ENCODE data around the gene NPLOC4.
A peak's percentile ranks its signal among the peaks of the same experiment; 100 is the strongest.

The NPLOC4 gene

DNA sequence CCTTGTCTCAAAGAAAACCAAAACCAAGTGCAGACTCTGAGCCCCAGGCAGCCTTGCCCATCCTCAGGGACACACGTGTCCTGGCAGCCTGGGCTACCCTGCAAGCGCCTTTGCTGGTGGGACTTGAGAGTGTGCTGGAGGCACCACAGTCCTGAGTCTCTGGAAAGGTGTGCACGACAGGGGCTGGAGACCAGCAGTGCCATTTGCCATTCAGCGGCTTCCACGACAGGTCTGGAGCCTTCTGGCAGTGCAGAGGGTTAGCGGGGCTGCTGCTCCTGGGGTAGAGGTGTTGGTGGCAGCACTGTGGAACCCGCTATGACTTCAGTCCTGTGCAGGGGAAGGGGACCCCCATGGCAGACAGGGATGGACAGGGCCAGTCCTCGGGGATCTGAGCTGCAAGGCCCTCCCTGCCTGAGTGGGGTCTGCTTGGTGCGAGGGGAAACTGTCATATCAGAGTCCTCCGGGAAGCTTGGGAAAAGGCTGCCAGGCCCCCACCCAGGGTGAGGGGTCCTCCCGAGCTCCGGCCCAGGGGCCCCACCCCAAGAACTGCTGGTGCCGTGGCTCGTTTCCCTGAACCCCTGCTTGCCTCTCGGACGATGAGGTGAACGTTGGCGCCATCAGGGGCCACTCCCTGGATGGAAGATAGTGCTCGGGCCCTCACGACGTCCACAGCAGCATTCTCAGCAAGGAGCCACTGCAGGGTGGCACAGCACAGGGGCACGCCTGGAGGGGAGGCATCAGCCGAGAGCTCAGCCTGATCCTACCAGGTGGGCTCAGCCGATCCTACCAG lies 91.6 kb downstream of the NPLOC4 start:
- no peak for DNase-seq

DNA sequence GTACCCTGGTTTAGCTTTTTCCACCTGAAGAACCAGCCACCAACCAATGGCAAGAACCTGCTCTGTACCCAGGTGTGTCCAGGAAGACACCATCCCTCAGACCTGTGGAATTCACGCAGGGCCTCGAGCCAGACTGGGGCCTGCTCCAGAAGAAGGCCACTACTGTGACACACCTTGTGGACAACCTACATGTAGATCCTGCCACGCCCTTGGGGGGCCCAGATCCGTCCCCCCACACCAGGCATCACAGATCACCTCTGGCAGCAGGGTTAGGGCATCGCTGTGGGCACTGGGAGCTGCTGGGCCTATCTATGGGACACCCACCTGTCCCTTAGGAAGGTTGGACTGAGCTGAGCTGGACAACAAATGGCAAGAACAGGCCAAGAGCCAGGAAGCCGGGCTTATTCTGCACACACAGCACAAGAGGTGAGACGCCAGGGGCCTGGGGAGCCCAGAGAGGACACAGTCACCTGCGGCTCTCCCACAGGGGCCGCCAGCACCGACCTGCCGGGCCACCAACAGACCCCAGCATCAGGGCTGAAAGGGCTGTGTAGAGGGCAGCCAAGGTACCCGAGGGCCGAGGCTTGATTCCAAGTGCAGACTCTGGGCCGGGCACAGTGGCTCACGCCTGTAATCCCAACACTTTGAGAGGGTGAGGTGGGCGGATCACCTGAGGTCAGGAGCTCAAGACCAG lies 92.5 kb downstream of the NPLOC4 start:
- no peak for DNase-seq

DNA sequence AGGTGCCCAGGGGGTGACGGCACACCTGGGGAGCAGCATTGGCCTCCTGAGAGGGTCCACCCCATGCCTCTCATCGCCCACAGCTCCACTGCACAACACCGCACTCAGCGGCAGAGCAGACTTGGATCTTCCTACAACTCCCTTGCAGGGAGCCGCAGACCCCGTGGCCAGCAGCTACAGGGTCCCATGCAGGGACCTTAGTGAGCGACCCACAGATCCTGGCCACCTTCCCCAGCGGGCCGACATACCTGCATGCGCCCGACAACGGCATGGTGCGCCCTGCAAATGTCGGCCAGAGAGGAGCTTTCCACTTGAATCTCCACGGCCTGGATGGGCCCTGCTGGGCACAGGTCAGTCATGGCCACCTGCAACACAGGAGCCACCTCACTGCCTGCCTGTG lies 93.2 kb downstream of the NPLOC4 start:
- DNase-seq, result no peak

DNA sequence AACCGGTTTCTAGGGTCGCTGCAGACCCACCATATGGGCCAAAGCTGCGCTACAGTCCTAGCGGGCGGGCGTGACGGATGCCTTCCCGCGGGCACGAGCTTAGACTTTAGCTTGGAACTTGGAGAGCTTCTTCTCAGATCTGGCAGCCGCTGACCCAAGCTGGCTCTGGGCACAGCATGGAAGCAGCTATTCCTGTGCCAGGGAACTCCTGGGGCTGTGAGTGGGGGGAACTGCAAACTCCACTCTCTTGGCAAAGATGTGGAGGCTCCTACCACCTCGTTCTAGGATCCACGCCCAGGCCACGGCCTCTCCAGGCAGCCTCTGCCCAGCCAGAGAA lies 93.6 kb downstream of the NPLOC4 start:
- no peak for DNase-seq

DNA sequence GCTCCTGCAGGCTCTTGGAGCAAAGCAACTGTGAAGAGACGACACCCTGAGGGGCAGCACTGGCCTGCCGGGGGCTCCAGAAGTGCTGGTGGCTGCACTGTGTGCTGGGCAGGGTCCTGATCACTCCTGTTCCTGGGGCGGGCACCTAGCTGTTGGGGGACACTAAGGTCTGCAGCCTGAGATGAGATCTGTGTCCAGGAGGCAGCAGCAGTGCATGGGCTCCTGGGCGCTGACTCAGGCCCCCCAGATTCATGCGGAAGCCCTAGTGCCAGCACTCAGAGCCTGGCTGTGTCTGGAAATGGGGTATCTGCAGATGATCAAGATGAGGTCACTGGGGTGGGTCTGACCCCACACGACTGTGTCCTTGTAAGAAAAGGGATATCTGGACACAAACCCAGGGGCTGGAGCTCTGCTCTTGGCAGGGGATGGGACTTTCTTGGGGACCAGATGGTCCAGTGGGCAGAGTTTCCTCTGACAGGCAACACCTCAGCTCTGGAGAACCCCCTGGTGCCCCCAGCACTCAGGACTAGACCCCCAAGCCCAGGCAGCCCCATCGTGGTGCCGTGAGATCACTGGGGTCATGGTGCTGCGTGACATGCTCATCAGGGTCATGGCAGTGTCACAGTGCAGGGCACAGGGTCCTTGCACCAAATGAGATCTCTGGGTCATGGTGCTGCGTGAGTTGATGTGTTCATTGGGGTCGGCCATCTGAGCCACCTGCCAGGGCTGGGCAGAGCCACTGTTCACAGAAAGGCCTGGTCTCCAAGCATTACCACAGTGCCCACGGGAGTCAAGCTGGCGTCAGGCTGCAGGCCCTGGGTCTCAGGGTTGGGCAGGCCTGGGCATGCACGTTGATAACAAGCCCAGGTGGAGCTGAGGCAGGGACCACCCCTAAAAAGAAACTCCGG lies 94.2 kb downstream of the NPLOC4 start:
- no peak for DNase-seq

DNA sequence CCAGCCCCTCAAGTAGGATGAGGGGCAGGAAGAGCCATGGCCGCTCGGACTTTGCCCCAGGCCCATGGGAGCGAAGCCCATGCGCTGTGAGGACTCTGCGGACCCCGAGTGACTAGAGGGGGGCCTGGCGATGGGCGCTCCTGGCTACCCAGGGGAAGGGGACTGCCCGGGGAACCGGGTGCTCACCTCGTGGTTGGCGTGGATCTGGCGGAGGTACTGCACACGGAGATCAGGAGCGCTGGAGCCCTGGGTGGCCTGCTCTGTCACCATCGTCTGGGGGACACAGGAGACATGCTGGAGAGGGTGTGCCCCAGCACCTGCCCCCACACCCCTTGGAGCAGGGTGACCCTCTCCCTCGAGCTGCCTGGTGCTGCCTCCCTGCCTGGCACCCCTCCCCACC lies 95.8 kb downstream of the NPLOC4 start:
- DNase-seq, result no peak

DNA sequence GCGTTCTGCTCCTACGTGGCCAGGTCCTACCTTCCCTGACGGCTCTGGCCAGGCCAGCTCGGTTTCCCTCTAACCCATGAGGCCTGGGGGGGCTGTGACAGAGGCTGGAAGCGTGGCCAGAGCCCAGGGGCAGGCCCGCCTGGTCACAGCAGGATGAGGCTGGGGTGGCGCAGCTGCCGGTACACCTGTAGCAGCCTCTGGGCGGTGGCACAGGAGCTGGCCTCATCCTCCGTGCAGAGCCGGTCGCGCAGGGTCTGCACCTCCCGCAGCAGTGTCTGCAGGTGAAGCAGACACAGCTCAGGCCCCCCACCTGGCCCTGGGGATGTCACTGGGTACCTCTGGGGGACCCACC lies 96.3 kb downstream of the NPLOC4 start:
- no peak for DNase-seq

DNA sequence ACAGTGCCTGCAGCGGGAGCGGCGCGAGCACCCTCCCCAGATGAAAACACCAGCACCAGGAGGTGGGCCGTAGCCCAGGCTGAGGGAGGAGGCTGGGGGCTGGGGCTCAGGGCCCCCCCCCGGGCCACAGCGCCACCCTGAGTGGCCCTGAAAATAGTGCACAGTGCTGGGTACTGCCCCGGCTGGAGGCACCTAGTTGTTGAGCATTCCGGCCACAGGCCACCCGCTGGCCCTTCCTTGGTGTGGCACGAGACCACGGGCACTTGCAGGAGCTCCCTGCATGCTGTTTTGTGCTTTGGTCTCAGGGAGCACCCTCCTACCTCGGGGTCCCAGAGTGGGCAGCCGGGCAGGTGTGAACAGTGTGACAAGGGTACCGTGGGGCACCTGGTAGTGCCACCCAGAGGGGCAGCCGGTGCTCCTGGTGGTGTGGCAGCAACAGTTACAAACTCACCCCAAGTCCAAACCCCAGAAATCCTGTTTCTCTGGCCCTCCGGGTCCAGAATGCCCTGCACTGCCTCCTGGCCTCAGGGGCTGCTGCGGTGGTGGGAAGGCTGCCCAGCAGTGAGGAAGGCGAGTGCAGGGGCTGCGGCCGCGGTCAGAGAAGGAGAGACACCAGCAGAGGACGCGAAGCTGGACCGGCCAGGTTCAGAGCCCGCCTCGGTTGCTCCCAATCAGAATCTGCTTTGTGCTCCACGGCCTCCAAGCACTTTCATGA lies 96.8 kb downstream of the NPLOC4 start:
- no peak for DNase-seq

- no peak for DNase-seq
Measured at GRCh38 chr17:81539571-81539900, 97.4 kb downstream of the NPLOC4 start.

DNA sequence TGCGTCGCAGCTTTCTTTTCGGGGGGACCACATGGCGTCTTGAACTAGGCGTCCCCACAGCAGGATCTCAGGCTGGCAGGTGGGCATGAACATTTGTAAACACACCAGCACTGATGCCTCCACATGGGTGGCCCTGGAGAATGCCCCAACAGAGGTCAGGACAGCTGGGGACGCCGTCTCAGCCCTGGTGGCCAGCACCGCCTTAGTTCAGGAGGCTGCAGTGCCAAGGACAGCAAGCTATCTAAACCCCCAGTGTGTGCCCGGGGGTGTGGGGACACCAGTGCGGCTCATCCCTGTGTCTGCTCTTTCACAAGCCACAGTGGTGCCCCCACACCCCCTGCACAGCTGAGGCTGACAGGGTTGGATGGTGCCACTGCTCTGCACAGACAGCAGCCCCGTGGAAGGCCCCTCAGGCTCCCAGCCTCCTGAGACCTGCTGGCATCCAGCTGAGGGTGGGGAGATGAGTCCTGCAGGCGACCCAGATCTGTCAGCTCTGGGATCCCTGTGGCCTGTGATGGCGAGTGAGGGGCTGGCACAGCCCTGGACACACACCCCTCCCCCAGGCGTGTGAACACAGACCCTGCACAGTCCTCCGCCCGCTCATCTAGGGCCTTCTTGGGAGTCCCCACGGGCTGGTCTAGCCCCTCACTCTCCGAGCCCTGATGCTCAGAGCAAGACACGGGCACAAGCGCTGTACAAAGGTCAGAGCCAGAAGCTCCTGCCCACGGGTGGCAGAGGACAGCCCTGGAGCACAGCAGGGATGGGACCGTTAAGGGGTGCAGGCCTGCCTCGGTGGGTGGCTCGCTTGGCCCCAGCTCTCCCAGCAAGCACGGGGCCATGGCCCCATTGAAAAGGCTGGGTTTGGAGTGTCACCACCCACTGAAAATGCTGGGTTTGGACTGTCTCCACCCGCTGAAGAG lies 98.0 kb downstream of the NPLOC4 start:
- no peak for DNase-seq

- DNase-seq, result no peak
Measured at GRCh38 chr17:81537856-81538555, 98.9 kb downstream of the NPLOC4 start.

- DNase-seq, result peak; percentile 56
Measured at GRCh38 chr17:81537343-81537855, 99.5 kb downstream of the NPLOC4 start.

DNA sequence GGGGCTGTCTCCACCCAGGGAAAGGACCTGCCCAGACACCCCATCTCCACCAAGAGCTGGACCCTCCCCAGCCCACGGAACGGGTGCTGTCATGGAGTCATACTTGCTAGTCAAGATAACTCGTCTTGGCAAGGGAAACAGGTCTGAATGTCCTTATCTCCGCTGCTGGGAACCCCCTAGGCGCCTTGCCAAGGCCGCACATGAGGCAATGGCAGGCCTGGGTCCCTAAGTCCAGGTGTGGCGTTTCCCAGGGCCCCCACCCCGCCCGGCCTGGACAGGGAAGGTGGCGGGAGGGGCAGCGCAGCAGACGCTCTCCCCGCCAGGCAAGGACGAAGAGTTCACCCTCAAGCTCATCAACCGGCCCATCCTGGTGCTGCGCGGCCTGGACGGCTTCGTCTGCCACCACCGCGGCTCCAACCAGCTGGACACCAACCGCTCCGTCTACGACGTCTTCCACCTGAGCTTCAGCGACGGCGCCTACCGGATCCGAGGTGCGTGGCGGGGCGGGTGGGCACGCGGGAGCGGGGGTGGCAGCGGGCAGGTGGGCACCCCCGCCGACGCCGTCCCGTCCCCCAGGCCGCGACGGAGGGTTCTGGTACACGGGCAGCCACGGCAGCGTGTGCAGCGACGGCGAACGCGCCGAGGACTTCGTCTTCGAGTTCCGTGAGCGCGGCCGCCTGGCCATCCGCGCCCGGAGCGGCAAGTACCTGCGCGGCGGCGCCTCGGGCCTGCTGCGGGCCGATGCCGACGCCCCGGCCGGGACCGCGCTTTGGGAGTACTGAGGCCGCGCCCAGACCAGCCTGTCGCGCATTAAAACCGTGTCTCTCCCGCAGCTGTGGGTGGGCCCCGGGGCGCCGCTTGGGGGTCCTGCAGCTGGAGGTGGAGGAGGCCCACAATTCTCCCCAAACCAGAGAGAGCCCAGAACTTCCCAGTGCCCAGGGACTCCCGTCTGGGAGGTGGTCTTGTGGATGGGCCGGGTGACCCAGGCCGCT lies 100.3 kb downstream of the NPLOC4 start:
- DNase-seq, result no peak

- DNase-seq, result no peak
Measured at GRCh38 chr17:81535480-81536298, 101.2 kb downstream of the NPLOC4 start.

DNA sequence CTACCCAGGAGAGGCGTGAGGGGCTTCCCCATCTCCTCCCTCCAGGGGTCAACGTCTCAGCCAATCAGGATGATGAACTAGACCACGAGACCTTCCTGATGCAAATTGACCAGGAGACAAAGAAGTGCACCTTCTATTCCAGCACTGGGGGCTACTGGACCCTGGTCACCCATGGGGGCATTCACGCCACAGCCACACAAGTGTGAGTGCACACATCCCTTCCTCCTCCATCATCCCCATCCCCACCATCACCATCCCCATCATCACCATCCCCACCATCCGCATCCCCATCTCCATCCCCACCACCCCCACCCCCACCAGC lies 101.9 kb downstream of the NPLOC4 start:
- DNase-seq, result no peak

- no peak for DNase-seq
Measured at GRCh38 chr17:81534157-81535006, 102.5 kb downstream of the NPLOC4 start.

DNA sequence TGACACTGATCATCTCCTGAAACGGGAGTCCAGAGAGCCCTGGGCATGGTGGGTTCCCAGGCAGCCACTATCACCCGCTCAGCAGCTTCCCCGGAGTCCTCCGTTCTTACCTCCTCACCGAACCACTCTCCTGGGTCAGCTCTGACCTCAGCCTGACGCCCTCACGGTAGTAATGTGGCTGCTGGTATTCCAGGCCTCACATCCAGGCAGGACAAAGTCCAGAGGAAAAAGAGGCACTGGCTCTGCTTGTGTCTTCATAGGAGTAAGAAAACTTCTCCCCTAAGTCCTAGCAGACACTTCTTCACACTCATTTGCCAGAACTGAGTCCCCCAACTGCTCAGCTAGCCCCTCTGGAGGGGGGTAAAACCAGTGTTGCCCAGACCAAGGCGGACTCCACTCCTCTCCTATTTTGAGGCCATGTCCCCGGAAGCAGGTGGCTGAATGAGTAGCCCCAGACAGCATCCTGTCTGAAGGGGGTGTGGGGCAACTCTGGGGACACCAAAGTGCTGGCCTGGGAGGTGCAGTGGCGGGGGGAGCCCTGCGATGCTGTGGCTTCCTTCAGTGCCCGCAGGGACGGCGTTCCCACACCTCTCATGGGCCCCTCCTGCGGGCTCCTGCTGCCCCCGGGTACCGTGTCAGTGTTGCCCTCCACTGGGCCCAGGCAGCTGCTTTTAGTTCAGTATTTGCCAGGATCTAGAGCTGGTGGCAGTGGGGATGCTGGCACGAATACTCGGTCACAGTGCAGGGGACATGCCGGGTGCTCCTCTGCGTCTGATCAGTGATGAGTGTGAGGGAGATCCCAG lies 103.4 kb downstream of the NPLOC4 start:
- no peak for DNase-seq
